GM13977 (cell line): Measurements from ENCODE around the gene LHX3.

Source experiments
- DNase-seq: peaks from one replicate; pipeline ENCODE4 v3.0.0; 2012; ENCODE audit warnings: low spot score
- CTCF ChIP-seq: IDR thresholded peaks from 2 replicates; pipeline ENCODE4 v1.5.1; 2012; ENCODE audit warnings: mild to moderate bottlenecking, control low read depth; ENCODE audit not compliant: insufficient read depth; ENCODE audit errors: extremely low read depth, missing control alignments
- in situ Hi-C: fragments of 300-500 bp; cut with MboI; formaldehyde crosslinking; loops from one replicate; pipeline ENCODE4 v1.12.0; 2022; ENCODE audit warnings: low sequenced_read_pairs, low pct_unique_long_range_greater_than_20kb, mixed read lengths, inconsistent platforms; ENCODE audit not compliant: unreplicated experiment

The LHX3 gene

GRCh38 chr9:136208675-136209074 lies 3.7 kb upstream of the LHX3 start:
- TF ChIP-seq CTCF = no peak
- in situ Hi-C loops = no loop called here
- no peak for DNase-seq

- no peak for DNase-seq
- TF ChIP-seq CTCF = no peak
- in situ Hi-C loops = no loop called here
Measured at GRCh38 chr9:136207616-136208015, 2.7 kb upstream of the LHX3 start.

- TF ChIP-seq CTCF = no peak
- DNase-seq = no peak
- in situ Hi-C loops = no loop called here
Measured at GRCh38 chr9:136206602-136207275, 1.8 kb upstream of the LHX3 start.

- in situ Hi-C loops = no loop called here
- DNase-seq = no peak
- TF ChIP-seq CTCF = no peak
Measured at GRCh38 chr9:136205707-136205992, 722 bp upstream of the LHX3 start.

GRCh38 chr9:136204145-136204805 lies 653 bp downstream of the LHX3 start:
- in situ Hi-C loops = no loop called here

GRCh38 chr9:136203408-136204144 lies 1.4 kb downstream of the LHX3 start:
- peak; percentile 59 for DNase-seq
- in situ Hi-C loops = no loop called here

More at GRCh38 chr9:136204145-136204805, 653 bp downstream of the LHX3 start:
- no peak for DNase-seq
- TF ChIP-seq CTCF = no peak

More at GRCh38 chr9:136203408-136204144, 1.4 kb downstream of the LHX3 start:
- no peak for TF ChIP-seq CTCF
